H1 (cell line): ENCODE data around the gene BET1L. TPM values are rescaled to one million over a fixed set of nuclear protein-coding genes. Genes with fewer than 3 reads are reported as not detected.
"Not testable (repeated sequence)": the region's sequence is repeated elsewhere in the genome, so short reads cannot be mapped to it uniquely, and the experiment has no call there.

Source experiments
- CTCF ChIA-PET: fragments of 300-600 bp; sonication (Branson Sonifier 250); formaldehyde crosslinking; loops from one replicate; lab custom pipeline; 2021; ENCODE audit not compliant: partially characterized antibody; lab: Charles Lee
- POLR2A ChIA-PET: fragments of 300-600 bp; sonication (Branson Sonifier 250); formaldehyde crosslinking; loops from one replicate; lab custom pipeline; 2021; ENCODE audit warnings: inconsistent platforms; ENCODE audit not compliant: partially characterized antibody; lab: Charles Lee
- DNase-seq, 2 experiments: peaks; one replicate each; pipeline versions ENCODE4 v3.0.0 to v3.0.0-alpha.2; 2010 to 2022; ENCODE audit warnings: low spot score in 2 of 2, low read depth in 1 of 2, mixed read lengths in 1 of 2
- FAIRE-seq: peaks from 2 replicates; lab custom pipeline; 2011; peaks lifted over from hg19 to GRCh38; lab: Jason Lieb, UNC
- H2AFZ ChIP-seq: 2 replicates; pipeline ENCODE4 v1.8.1; 2012; ENCODE audit warnings: low read length, inconsistent platforms
- H2AK5ac ChIP-seq: 2 replicates; pipeline ENCODE4 v1.6.1; 2013; ENCODE audit warnings: low read depth, low read length
- H2BK120ac ChIP-seq: replicated peaks from 2 replicates; pipeline ENCODE3; 2013; ENCODE audit warnings: low read depth, low read length, inconsistent platforms
- H2BK12ac ChIP-seq: 2 replicates; pipeline ENCODE4 v1.6.1; 2013; ENCODE audit warnings: low read depth, low read length
- H2BK15ac ChIP-seq: 2 replicates; pipeline ENCODE4 v1.6.1; 2013; ENCODE audit warnings: low read length
- H2BK20ac ChIP-seq: 2 replicates; pipeline ENCODE4 v1.6.1; 2013; ENCODE audit warnings: low read length
- H2BK5ac ChIP-seq: 2 replicates; pipeline ENCODE4 v1.6.1; 2013; ENCODE audit warnings: low read depth, low read length
- H3K14ac ChIP-seq: 2 replicates; pipeline ENCODE4 v1.6.1; 2013; ENCODE audit warnings: inconsistent platforms; ENCODE audit not compliant: insufficient read length
- H3K18ac ChIP-seq: 2 replicates; pipeline ENCODE4 v1.6.1; 2013; ENCODE audit warnings: low read length; ENCODE audit errors: extremely low read depth
- H3K23ac ChIP-seq: 2 replicates; pipeline ENCODE4 v1.6.1; 2013; ENCODE audit warnings: inconsistent platforms; ENCODE audit not compliant: insufficient read length
- H3K23me2 ChIP-seq: 2 replicates; pipeline ENCODE4 v1.6.1; 2013; ENCODE audit warnings: low read depth, low read length
- H3K27ac ChIP-seq: 2 replicates; pipeline ENCODE4 v1.6.1; 2011; ENCODE audit warnings: low read depth, low read length, inconsistent platforms
- H3K27me3 ChIP-seq, 4 experiments: replicated peaks in 1 of 4; 1 replicate in 1 of 4; 2 replicates in 3 of 4; pipeline versions ENCODE4 v1.6.1 to v1.8.1; 2011 to 2013; ENCODE audit warnings: low read length in 3 of 4, mild to moderate bottlenecking in 3 of 4, inconsistent platforms in 2 of 4, mixed read lengths in 2 of 4, moderate library complexity in 1 of 4; ENCODE audit not compliant: control insufficient read depth in 3 of 4, insufficient read depth in 3 of 4; ENCODE audit errors: extremely low read depth in 1 of 4
- H3K36me3 ChIP-seq, 4 experiments: 2 replicates each; pipeline versions ENCODE4 v1.6.1 to v1.8.1; 2011 to 2013; ENCODE audit warnings: mild to moderate bottlenecking in 4 of 4, low read length in 3 of 4, moderate library complexity in 2 of 4, control low read depth in 1 of 4, inconsistent platforms in 1 of 4; ENCODE audit not compliant: insufficient read depth in 4 of 4, control insufficient read depth in 2 of 4
- H3K4ac ChIP-seq: replicated peaks from 2 replicates; pipeline ENCODE3; 2013; ENCODE audit warnings: low read length, low read depth, mixed read lengths, inconsistent platforms; ENCODE audit not compliant: insufficient read length
- H3K4me1 ChIP-seq, 4 experiments: replicated peaks in 1 of 4; 1 replicate in 1 of 4; 2 replicates in 3 of 4; pipeline versions ENCODE4 v1.6.1 to v1.8.1; 2011 to 2013; ENCODE audit warnings: low read length in 3 of 4, inconsistent platforms in 2 of 4, mixed read lengths in 1 of 4; ENCODE audit not compliant: insufficient read depth in 4 of 4, control insufficient read depth in 3 of 4
- H3K4me2 ChIP-seq, 2 experiments: 2 replicates each; pipeline versions ENCODE4 v1.6.1 to v1.8.1; 2011 to 2013; ENCODE audit warnings: low read depth in 2 of 2, low read length in 2 of 2, control low read depth in 1 of 2, inconsistent platforms in 1 of 2, mild to moderate bottlenecking in 1 of 2; ENCODE audit not compliant: insufficient read depth in 1 of 2
- H3K4me3 ChIP-seq, 4 experiments: fragments of 200-600, 300-600 bp in 1 of 4; sonication (generic), shearing (Covaris generic), sonication (Bioruptor Twin) in 1 of 4; 2 replicates each; pipeline versions ENCODE4 v1.5.1 to v1.8.1; 2011 to 2016; ENCODE audit warnings: low read length in 4 of 4, low read depth in 3 of 4, control low read depth in 2 of 4, inconsistent platforms in 2 of 4, mild to moderate bottlenecking in 2 of 4, mixed read lengths in 1 of 4, moderate library complexity in 1 of 4; ENCODE audit not compliant: insufficient read depth in 2 of 4; ENCODE audit errors: extremely low read depth in 1 of 4
- H3K56ac ChIP-seq: replicated peaks from 2 replicates; pipeline ENCODE3; 2013; ENCODE audit warnings: low read depth, mild to moderate bottlenecking, mixed read lengths, low read length, inconsistent platforms; ENCODE audit not compliant: insufficient read length
- H3K79me1 ChIP-seq: 2 replicates; pipeline ENCODE4 v1.6.1; 2013; ENCODE audit warnings: low read depth, low read length, control low read depth
- H3K79me2 ChIP-seq, 2 experiments: 2 replicates each; pipeline versions ENCODE4 v1.6.1 to v1.8.1; 2012 to 2013; ENCODE audit warnings: low read length in 2 of 2, mild to moderate bottlenecking in 2 of 2, inconsistent platforms in 1 of 2; ENCODE audit not compliant: insufficient read depth in 2 of 2, control insufficient read depth in 1 of 2
- H3K9ac ChIP-seq, 4 experiments: replicated peaks in 1 of 4; 1 replicate in 1 of 4; 2 replicates in 3 of 4; pipeline versions ENCODE4 v1.6.1 to v1.8.1; 2011 to 2013; ENCODE audit warnings: low read depth in 3 of 4, low read length in 3 of 4, control low read depth in 2 of 4, mild to moderate bottlenecking in 2 of 4, moderate library complexity in 2 of 4, inconsistent platforms in 1 of 4; ENCODE audit errors: extremely low read depth in 1 of 4
- H3K9me3 ChIP-seq, 2 experiments: 2 replicates each; pipeline versions ENCODE4 v1.6.1 to v1.8.1; 2012 to 2013; ENCODE audit warnings: mild to moderate bottlenecking in 2 of 2, moderate library complexity in 2 of 2, control low read depth in 1 of 2, inconsistent platforms in 1 of 2, low read depth in 1 of 2, low read length in 1 of 2, mixed read lengths in 1 of 2; ENCODE audit not compliant: insufficient read depth in 2 of 2
- H4K20me1 ChIP-seq, 2 experiments: replicated peaks in 1 of 2; 2 replicates each; pipeline versions ENCODE3 to v1.8.1; 2011 to 2013; ENCODE audit warnings: inconsistent platforms in 2 of 2, low read length in 2 of 2, mild to moderate bottlenecking in 1 of 2; ENCODE audit not compliant: insufficient read depth in 2 of 2, control insufficient read depth in 1 of 2
- H4K5ac ChIP-seq: 2 replicates; pipeline ENCODE4 v1.6.1; 2013; ENCODE audit warnings: low read length, low read depth, mixed read lengths, inconsistent platforms; ENCODE audit not compliant: insufficient read length
- H4K8ac ChIP-seq: 2 replicates; pipeline ENCODE4 v1.8.0; 2013; ENCODE audit warnings: mild to moderate bottlenecking, moderate library complexity, low read length, inconsistent platforms; ENCODE audit not compliant: insufficient read depth; ENCODE audit errors: extremely low read depth
- H4K91ac ChIP-seq: replicated peaks from 2 replicates; pipeline ENCODE3; 2013; ENCODE audit warnings: low read length, mixed read lengths, inconsistent platforms; ENCODE audit not compliant: insufficient read length
- CHD2 ChIP-seq: IDR thresholded peaks from 2 replicates; pipeline ENCODE4 v1.6.1; 2012; ENCODE audit warnings: low read length, improper control_type of control experiment
- E2F6 ChIP-seq: IDR thresholded peaks from 2 replicates; pipeline ENCODE4 v1.6.1; 2012; ENCODE audit warnings: inconsistent platforms
- HDAC2 ChIP-seq, 2 experiments: fragments of 300-600 bp in 1 of 2; sonication (generic) in 1 of 2; IDR thresholded peaks; 2 replicates each; pipeline ENCODE4 v1.6.1; 2011 to 2012; ENCODE audit warnings: low read depth in 2 of 2, low read length in 2 of 2, mild to moderate bottlenecking in 2 of 2, moderate library complexity in 2 of 2, borderline replicate concordance in 1 of 2, inconsistent platforms in 1 of 2
- KDM1A ChIP-seq: fragments of 200-600, 300-600 bp; sonication (generic); IDR thresholded peaks from 2 replicates; pipeline ENCODE4 v1.7.1; 2016; ENCODE audit warnings: mild to moderate bottlenecking, low read length, borderline replicate concordance
- KDM5A ChIP-seq: fragments of 200-600 bp; IDR thresholded peaks from 2 replicates; pipeline ENCODE4 v1.7.1; 2012; ENCODE audit warnings: mild to moderate bottlenecking, low read length, inconsistent platforms, mixed read lengths
- TCF12 ChIP-seq: IDR thresholded peaks from 2 replicates; pipeline ENCODE4 v1.6.1; 2011; ENCODE audit warnings: low read depth, mild to moderate bottlenecking, low read length
- ZNF274 ChIP-seq: IDR thresholded peaks from 2 replicates; pipeline ENCODE4 v1.7.0; 2012; ENCODE audit warnings: low read length, borderline replicate concordance; ENCODE audit errors: extremely low read depth
- WGBS, 2 experiments: shearing (Covaris generic) in 1 of 2; methylation state at CpG; one replicate each; pipeline versions ENCODE4 v1.1.6 to v1.1.7; 2013 to 2015; ENCODE audit warnings: low lambda C conversion rate in 2 of 2, mixed read lengths in 2 of 2, inconsistent platforms in 1 of 2, low coverage in 1 of 2, missing lambda C conversion rate in 1 of 2; ENCODE audit not compliant: insufficient replicate concordance in 2 of 2, insufficient coverage in 1 of 2, insufficient read length in 1 of 2; ENCODE audit errors: extremely low coverage in 1 of 2, missing lambda C conversion rate in 1 of 2; 5-methylcytosine and 5-hydroxymethylcytosine counted together
- polyA plus RNA-seq, 7 experiments: library from polyadenylated mRNA; depleted of rRNA in 3 of 7; stranded (reverse) in 5 of 7; unstranded in 2 of 7; fragments of >200 nt in 5 of 7; fragments of 200-250 nt in 2 of 7; gene quantifications; 1 replicate in 5 of 7; 2 replicates in 1 of 7; 4 replicates in 1 of 7; pipeline versions ENCODE4 v1.2.1 to v1.2.3, GENCODE V29; 2011 to 2013; ENCODE audit warnings: missing spikeins in 2 of 7, mixed read lengths in 2 of 7
- total RNA-seq: library from RNA; stranded (reverse); fragmentation: NEBNext Ultra II Directional; extraction: Animal tissue kit (Norgen Biotek cat#: 25700); gene quantifications from 2 replicates; pipeline ENCODE4 v1.2.1, GENCODE V29; 2021
- TF ChIP-seq, protein P1 (sequence below): IDR thresholded peaks from 2 replicates; pipeline ENCODE4 v1.6.1; 2011; ENCODE audit warnings: low read length, improper control_type of control experiment

BET1L gene
- total and polyA plus RNA-seq, 2 of the 8 experiments (the other 6 are each of a cell fraction or from before 2014, with no cell fraction given) = 40.2 to 61.9 TPM

- no peak for TF ChIP-seq KDM1A
- no peak for TF ChIP-seq TCF12
- TF ChIP-seq KDM5A = no peak
- TF ChIP-seq E2F6 = no peak
- TF ChIP-seq ZNF274 = no peak
- TF ChIP-seq HDAC2 (IDR thresholded peaks at IDR 0.05; ENCODE audit: borderline replicate concordance in 1 of 2, low read depth in 2 of 2, low read length in 2 of 2) = no peak
- TF ChIP-seq CHD2 = no peak
- TF ChIP-seq, protein P1, sequence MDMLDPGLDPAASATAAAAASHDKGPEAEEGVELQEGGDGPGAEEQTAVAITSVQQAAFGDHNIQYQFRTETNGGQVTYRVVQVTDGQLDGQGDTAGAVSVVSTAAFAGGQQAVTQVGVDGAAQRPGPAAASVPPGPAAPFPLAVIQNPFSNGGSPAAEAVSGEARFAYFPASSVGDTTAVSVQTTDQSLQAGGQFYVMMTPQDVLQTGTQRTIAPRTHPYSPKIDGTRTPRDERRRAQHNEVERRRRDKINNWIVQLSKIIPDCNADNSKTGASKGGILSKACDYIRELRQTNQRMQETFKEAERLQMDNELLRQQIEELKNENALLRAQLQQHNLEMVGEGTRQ = no peak
Observed at GRCh38 chr11:196786-197731, 10.1 kb downstream of the BET1L start (continued).

DNA sequence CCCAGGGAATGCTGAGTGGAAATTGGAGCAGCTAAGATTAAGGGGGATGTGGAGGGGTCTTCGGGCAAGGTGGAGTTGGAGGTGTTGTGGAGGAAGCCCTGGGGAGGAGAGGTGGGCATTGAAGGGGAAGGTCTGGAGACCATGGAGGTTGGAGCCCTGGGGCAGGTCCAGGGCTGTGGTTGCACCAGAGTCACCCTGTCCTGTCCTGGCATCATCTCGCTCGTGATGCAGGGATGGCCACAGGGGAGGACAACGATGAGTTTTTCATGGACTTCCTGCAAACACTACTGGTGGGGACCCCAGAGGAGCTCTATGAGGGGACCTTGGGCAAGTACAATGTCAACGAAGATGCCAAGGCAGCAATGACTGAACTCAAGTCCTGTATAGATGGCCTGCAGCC is 13.7 kb downstream of the BET1L start:
- H3K4me3 ChIP-seq, CTCF ChIA-PET: not testable (repeated sequence)

More for the DNA sequence above, 13.7 kb downstream of the BET1L start:
- H2BK120ac ChIP-seq, H3K79me2 ChIP-seq, H2BK20ac ChIP-seq, H3K27me3 ChIP-seq, H2BK12ac ChIP-seq, H3K56ac ChIP-seq, H3K18ac ChIP-seq, H4K91ac ChIP-seq, H2BK5ac ChIP-seq, H3K27ac ChIP-seq, H4K20me1 ChIP-seq, H3K14ac ChIP-seq, H4K8ac ChIP-seq, H3K79me1 ChIP-seq, H3K23me2 ChIP-seq, POLR2A ChIA-PET, H4K5ac ChIP-seq, H2AK5ac ChIP-seq, H3K23ac ChIP-seq, H3K36me3 ChIP-seq, H2AFZ ChIP-seq, H3K4me2 ChIP-seq, FAIRE-seq, H3K4ac ChIP-seq, H3K4me1 ChIP-seq, H3K9ac ChIP-seq, H2BK15ac ChIP-seq, DNase-seq: not testable (repeated sequence)
- H3K9me3 ChIP-seq = peaks cover 9 to 24% of the 10 kb centered on the region in 2 experiments
- 85% methylated on average over 4 of the region's 5 CpGs; no CpG with 5 or more reads in 1 of the 2 experiments for WGBS, 2 experiments
